Measurements from ENCODE around the gene KLHL29. TPM values are rescaled to one million over a fixed set of nuclear protein-coding genes. Genes with fewer than 3 reads are reported as not detected.

KLHL29 gene
- total RNA-seq, 1 donor from 2014 or later = 8.0 TPM

DNA sequence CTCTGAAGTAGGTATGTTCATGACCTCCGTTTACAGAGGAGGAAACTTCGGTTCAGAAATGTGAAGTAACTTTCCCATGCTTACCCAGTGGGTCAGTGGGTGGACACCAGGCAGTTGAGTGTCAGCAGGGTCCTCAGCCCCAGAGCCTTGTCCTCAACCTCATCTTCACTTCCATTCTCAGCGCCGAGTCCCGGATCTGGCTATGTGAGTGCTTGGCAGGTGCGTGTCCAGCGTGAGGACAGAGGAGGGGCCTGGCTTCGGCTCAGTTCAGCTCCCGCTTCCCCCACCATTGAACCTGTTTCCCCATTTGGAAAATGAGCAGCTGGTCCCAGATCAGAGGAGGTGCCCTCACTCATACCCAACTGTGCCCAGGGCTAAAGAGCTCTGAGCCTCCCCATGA is 274.3 kb downstream of the KLHL29 start:
- Mint-ChIP-seq H3K4me3 (ENCODE audit: unreplicated experiment) (no peak overlapping the region), H3K9me3 (ENCODE audit: low read depth) (no peaks in the 10 kb centered on the region), H3K36me3 (ENCODE audit: low read depth) (peaks cover 2% of the 10 kb centered on the region), H3K27ac (ENCODE audit: unreplicated experiment) (no peak overlapping the region), H3K27me3 (ENCODE audit: low read depth) (no peaks in the 10 kb centered on the region), H3K4me1 (ENCODE audit: low read depth) (no peaks in the 10 kb centered on the region)
- DNase-seq (ENCODE audit: low spot score) = no peak
- TF ChIP-seq, protein P1, sequence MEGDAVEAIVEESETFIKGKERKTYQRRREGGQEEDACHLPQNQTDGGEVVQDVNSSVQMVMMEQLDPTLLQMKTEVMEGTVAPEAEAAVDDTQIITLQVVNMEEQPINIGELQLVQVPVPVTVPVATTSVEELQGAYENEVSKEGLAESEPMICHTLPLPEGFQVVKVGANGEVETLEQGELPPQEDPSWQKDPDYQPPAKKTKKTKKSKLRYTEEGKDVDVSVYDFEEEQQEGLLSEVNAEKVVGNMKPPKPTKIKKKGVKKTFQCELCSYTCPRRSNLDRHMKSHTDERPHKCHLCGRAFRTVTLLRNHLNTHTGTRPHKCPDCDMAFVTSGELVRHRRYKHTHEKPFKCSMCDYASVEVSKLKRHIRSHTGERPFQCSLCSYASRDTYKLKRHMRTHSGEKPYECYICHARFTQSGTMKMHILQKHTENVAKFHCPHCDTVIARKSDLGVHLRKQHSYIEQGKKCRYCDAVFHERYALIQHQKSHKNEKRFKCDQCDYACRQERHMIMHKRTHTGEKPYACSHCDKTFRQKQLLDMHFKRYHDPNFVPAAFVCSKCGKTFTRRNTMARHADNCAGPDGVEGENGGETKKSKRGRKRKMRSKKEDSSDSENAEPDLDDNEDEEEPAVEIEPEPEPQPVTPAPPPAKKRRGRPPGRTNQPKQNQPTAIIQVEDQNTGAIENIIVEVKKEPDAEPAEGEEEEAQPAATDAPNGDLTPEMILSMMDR (IDR thresholded peaks at IDR 0.05) = no peak

DNA sequence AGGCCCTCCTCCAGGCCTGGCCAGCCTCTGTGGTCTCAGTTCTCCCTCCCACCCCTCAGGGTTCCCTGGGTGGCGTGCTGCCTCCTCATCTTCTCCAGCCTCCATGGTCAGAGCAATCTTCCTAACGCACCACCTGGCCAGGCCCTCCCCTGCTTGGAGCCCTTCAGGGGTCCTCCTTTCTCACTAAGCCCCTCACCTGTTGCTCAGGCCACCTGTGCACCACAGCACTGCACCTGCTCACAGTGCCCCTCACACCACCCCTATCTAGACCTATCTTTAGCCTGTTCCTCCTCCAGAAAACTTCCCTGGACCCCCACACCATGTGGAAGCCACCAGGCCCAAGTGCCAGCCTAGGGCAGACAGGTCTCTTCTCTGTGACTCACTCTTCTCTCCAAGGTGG is 274.8 kb downstream of the KLHL29 start:
- Mint-ChIP-seq H3K4me3 (ENCODE audit: unreplicated experiment) (no peak overlapping the region), H3K27ac (ENCODE audit: unreplicated experiment) (no peak overlapping the region), H3K9me3 (ENCODE audit: low read depth) (no peaks in the 10 kb centered on the region), H3K36me3 (ENCODE audit: low read depth) (peaks cover 2% of the 10 kb centered on the region), H3K4me1 (ENCODE audit: low read depth) (no peaks in the 10 kb centered on the region), H3K27me3 (ENCODE audit: low read depth) (no peaks in the 10 kb centered on the region)
- TF ChIP-seq, protein P1 (IDR thresholded peaks at IDR 0.05) = no peak
- DNase-seq (ENCODE audit: low spot score) = no peak

GRCh38 chr2:23660237-23660636 is 275.3 kb downstream of the KLHL29 start:
- no peak overlapping the region for H3K27ac Mint-ChIP-seq (ENCODE audit: unreplicated experiment)
- TF ChIP-seq, protein P1 (IDR thresholded peaks at IDR 0.05) = no peak
- no peaks in the 10 kb centered on the region for H3K4me1 Mint-ChIP-seq (ENCODE audit: low read depth)
- no peak overlapping the region for H3K4me3 Mint-ChIP-seq (ENCODE audit: unreplicated experiment)
- no peak for DNase-seq (ENCODE audit: low spot score)
- H3K27me3 Mint-ChIP-seq (ENCODE audit: low read depth) = no peaks in the 10 kb centered on the region
- H3K9me3 Mint-ChIP-seq (ENCODE audit: low read depth) = no peaks in the 10 kb centered on the region
- peaks cover 2% of the 10 kb centered on the region for H3K36me3 Mint-ChIP-seq (ENCODE audit: low read depth)

DNA sequence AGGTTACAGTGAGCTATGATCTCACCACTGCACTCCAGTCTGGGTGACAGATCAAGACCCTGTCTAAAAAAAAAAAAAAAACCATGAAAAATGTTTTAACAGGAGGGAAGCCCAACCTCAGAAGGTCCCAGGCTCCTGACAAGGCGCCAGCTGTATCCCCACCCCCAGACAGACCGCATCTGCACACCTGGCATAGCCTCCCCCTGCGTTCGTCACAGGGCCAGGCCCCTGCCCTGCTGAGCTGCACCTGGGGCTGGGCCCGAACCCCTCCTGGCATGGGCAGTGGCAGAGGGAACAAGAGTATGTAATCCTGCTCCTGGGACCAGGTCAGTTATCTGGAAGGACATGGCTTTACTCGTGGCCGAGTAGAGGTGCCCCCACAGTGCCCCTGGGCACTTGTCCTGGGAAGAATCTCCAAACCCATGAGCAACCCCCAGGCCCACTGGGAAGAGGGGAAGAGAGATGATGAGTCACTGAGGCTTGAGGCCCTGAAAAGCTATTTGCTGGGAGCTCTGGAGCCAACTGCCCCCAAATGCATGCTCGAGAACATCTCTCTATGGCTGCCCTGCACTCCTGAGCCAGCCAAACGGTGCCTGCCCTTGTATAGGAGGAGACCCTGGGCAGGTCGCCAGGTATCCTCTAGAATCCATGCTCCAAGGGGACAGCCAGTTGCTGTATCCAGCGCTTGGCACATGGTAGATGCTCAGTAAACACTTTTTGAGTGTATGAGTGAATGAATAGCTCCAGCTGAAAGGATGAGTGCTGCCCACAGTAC is 276.5 kb downstream of the KLHL29 start:
- Mint-ChIP-seq H3K27me3 (ENCODE audit: low read depth) (no peaks in the 10 kb centered on the region), H3K4me1 (ENCODE audit: low read depth) (no peaks in the 10 kb centered on the region), H3K27ac (ENCODE audit: unreplicated experiment) (no peak overlapping the region), H3K4me3 (ENCODE audit: unreplicated experiment) (no peak overlapping the region), H3K36me3 (ENCODE audit: low read depth) (peaks cover 2% of the 10 kb centered on the region), H3K9me3 (ENCODE audit: low read depth) (no peaks in the 10 kb centered on the region)
- DNase-seq (ENCODE audit: low spot score) = no peak
- TF ChIP-seq, protein P1 (IDR thresholded peaks at IDR 0.05) = no peak

DNA sequence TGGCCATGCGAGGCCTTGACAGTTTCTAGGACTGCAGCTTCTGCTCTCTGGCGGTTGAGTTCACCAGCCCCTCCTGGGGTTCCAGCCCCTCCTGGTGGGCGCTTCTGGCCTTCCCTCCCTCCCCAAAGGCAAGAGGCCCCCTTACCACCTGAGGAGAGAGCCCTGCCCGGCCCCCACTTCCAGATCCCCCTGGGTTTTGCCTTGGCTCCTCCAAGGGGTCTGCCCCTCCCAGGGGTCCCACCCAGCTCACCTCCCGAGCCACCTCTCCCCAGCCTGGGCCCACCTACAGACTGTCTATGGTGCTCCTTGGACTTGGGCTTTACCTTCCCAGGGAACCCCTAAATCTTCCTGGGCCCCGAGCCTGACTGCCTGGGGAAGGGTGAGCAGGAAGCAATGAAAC is 277.5 kb downstream of the KLHL29 start:
- H3K27me3 Mint-ChIP-seq (ENCODE audit: low read depth) = no peaks in the 10 kb centered on the region
- no peak for DNase-seq (ENCODE audit: low spot score)
- no peak overlapping the region for H3K27ac Mint-ChIP-seq (ENCODE audit: unreplicated experiment)
- peaks cover 2% of the 10 kb centered on the region for H3K36me3 Mint-ChIP-seq (ENCODE audit: low read depth)
- no peaks in the 10 kb centered on the region for H3K9me3 Mint-ChIP-seq (ENCODE audit: low read depth)
- TF ChIP-seq, protein P1 (IDR thresholded peaks at IDR 0.05) = no peak
- H3K4me1 Mint-ChIP-seq (ENCODE audit: low read depth) = no peaks in the 10 kb centered on the region
- no peak overlapping the region for H3K4me3 Mint-ChIP-seq (ENCODE audit: unreplicated experiment)

Measured in chondrocyte (in vitro differentiated cells).